A549 (cell line): ENCODE data around the gene HCLS1. TPM values are rescaled to one million over a fixed set of nuclear protein-coding genes. Genes with fewer than 3 reads are reported as not detected.
"Not testable (repeated sequence)": the region's sequence is repeated elsewhere in the genome, so short reads cannot be mapped to it uniquely, and the experiment has no call there.

Source experiments
- ATAC-seq, 2 experiments: fragments of 200-7000 bp in 1 of 2; fragments of >200 bp in 1 of 2; cut with Nextera tagmentation in 1 of 2; cut with Tn5 transposase in 1 of 2; 3 replicates each; pipeline versions ENCODE4 v1.8.0 to v1.9.1; 2018 to 2020; ENCODE audit warnings: mild to moderate bottlenecking in 1 of 2, moderate library complexity in 1 of 2
- CTCF ChIA-PET: fragments of 300-600 bp; sonication (Branson Sonifier 250); formaldehyde crosslinking; extraction: SDS; loops from one replicate; lab custom pipeline; 2021; ENCODE audit warnings: antibody characterized with exemption, inconsistent platforms; lab: Yijun Ruan, JAX
- POLR2A ChIA-PET: fragments of 350-600 bp; formaldehyde crosslinking; extraction: SDS; loops from one replicate; lab custom pipeline; 2021; ENCODE audit warnings: antibody characterized with exemption, inconsistent platforms; lab: Yijun Ruan, JAX
- DNase-seq, 2 experiments: peaks; one replicate each; pipeline versions ENCODE4 v3.0.0 to v3.0.0-alpha.2; 2011 to 2016; ENCODE audit warnings: low read depth in 1 of 2, low spot score in 1 of 2
- FAIRE-seq: peaks from 2 replicates; lab custom pipeline; 2011; peaks lifted over from hg19 to GRCh38; lab: Jason Lieb, UNC
- H3K27ac ChIP-seq, 2 experiments: fragments of >200 bp; sonication (Bioruptor Twin); formaldehyde crosslinking; 3 replicates each; pipeline ENCODE4 v1.5.1; 2016 to 2017
- H3K4me1 ChIP-seq: fragments of >200 bp; sonication (Bioruptor Twin); formaldehyde crosslinking; 3 replicates; pipeline ENCODE4 v1.6.1; 2016
- H3K4me2 ChIP-seq: fragments of >200 bp; sonication (Bioruptor Twin); formaldehyde crosslinking; 3 replicates; pipeline ENCODE4 v1.6.1; 2016
- H3K4me3 ChIP-seq: fragments of >200 bp; sonication (Bioruptor Twin); formaldehyde crosslinking; 3 replicates; pipeline ENCODE4 v1.5.1; 2016
- H3K9me3 ChIP-seq: fragments of >200 bp; sonication (Bioruptor Twin); formaldehyde crosslinking; 3 replicates; pipeline ENCODE4 v1.6.1; 2016
- ATOH8 ChIP-seq: fragments of 250-450 bp; sonication (Bioruptor Pico); IDR thresholded peaks from 2 replicates; pipeline ENCODE4 v1.5.0; 2020; ENCODE audit warnings: low read depth, mild to moderate bottlenecking, moderate library complexity
- CBX8 ChIP-seq: fragments of 200-600 bp; sonication (generic); IDR thresholded peaks from 2 replicates; pipeline ENCODE4 v1.6.1; 2016
- CEBPB ChIP-seq, 2 experiments: fragments of >200 bp in 1 of 2; sonication (Bioruptor Twin) in 1 of 2; formaldehyde crosslinking in 1 of 2; IDR thresholded peaks; 2 replicates each; pipeline ENCODE4 v1.6.1; 2012 to 2016
- CHD4 ChIP-seq: fragments of 200-600 bp; sonication (generic); IDR thresholded peaks from 2 replicates; pipeline ENCODE4 v1.6.1; 2016; ENCODE audit warnings: antibody characterized with exemption, mild to moderate bottlenecking, borderline replicate concordance
- CTCF ChIP-seq: fragments of >200 bp; sonication (Bioruptor Twin); formaldehyde crosslinking; IDR thresholded peaks from 3 replicates; pipeline ENCODE4 v1.5.1; 2016
- EHMT2 ChIP-seq: fragments of 200-600 bp; sonication (generic); IDR thresholded peaks from 2 replicates; pipeline ENCODE4 v1.6.1; 2016; ENCODE audit warnings: antibody characterized with exemption, low read depth, mild to moderate bottlenecking, moderate library complexity
- ELK1 ChIP-seq: fragments of 150-350 bp; IDR thresholded peaks from 2 replicates; pipeline ENCODE4 v1.6.1; 2014; ENCODE audit warnings: low read depth, mild to moderate bottlenecking, low read length
- EP300 ChIP-seq, 2 experiments: fragments of >200 bp; sonication (Bioruptor Twin); formaldehyde crosslinking; IDR thresholded peaks; 2 replicates in 1 of 2; 3 replicates in 1 of 2; pipeline ENCODE4 v1.6.1; 2016 to 2017
- GATA3 ChIP-seq: IDR thresholded peaks from 2 replicates; pipeline ENCODE4 v1.6.1; 2012; ENCODE audit warnings: borderline replicate concordance
- HEYL ChIP-seq: fragments of 250-450 bp; sonication (Bioruptor Pico); IDR thresholded peaks from 2 replicates; pipeline ENCODE4 v1.8.0; 2021; ENCODE audit warnings: mild to moderate bottlenecking, moderate library complexity
- HOXB13 ChIP-seq: fragments of 250-450 bp; sonication (Bioruptor Pico); IDR thresholded peaks from 2 replicates; pipeline ENCODE4 v1.5.0; 2020; ENCODE audit warnings: low read depth, mild to moderate bottlenecking, moderate library complexity
- JUNB ChIP-seq: fragments of >200 bp; sonication (Bioruptor Twin); formaldehyde crosslinking; IDR thresholded peaks from 2 replicates; pipeline ENCODE4 v1.6.1; 2016
- KDM1A ChIP-seq: fragments of 200-600 bp; sonication (generic); IDR thresholded peaks from 2 replicates; pipeline ENCODE4 v1.6.1; 2016; ENCODE audit warnings: low read depth, mild to moderate bottlenecking
- MAX ChIP-seq: IDR thresholded peaks from 2 replicates; pipeline ENCODE4 v1.6.1; 2012
- MAZ ChIP-seq: fragments of 150-350 bp; IDR thresholded peaks from 2 replicates; pipeline ENCODE4 v1.6.1; 2014; ENCODE audit warnings: antibody characterized with exemption, low read depth, low read length, borderline replicate concordance
- MYC ChIP-seq: IDR thresholded peaks from 2 replicates; pipeline ENCODE4 v1.6.1; 2012; ENCODE audit warnings: mild to moderate bottlenecking, inconsistent platforms, low read length, improper control_type of control experiment, borderline replicate concordance
- NFE2L2 ChIP-seq: fragments of 150-350 bp; conservative IDR thresholded peaks from 2 replicates; pipeline ENCODE4 v1.6.1; 2014; ENCODE audit warnings: low read length
- NR3C1 ChIP-seq: fragments of >200 bp; sonication (Bioruptor Twin); formaldehyde crosslinking; IDR thresholded peaks from 3 replicates; pipeline ENCODE4 v1.6.1; 2017
- PHF8 ChIP-seq: fragments of 200-600 bp; sonication (generic); IDR thresholded peaks from 2 replicates; pipeline ENCODE4 v1.6.1; 2016; ENCODE audit warnings: low read depth, mild to moderate bottlenecking, antibody characterized with exemption, moderate library complexity, borderline replicate concordance
- RAD21 ChIP-seq, 2 experiments: fragments of >200 bp in 1 of 2; sonication (Bioruptor Twin) in 1 of 2; formaldehyde crosslinking in 1 of 2; IDR thresholded peaks in 1 of 2; conservative IDR thresholded peaks in 1 of 2; 2 replicates in 1 of 2; 3 replicates in 1 of 2; pipeline ENCODE4 v1.6.1; 2012 to 2018; ENCODE audit warnings: inconsistent platforms in 1 of 2
- RARB ChIP-seq: fragments of 250-450 bp; sonication (Bioruptor Pico); IDR thresholded peaks from 2 replicates; pipeline ENCODE4 v1.8.0; 2021; ENCODE audit warnings: mild to moderate bottlenecking, moderate library complexity
- RCOR1 ChIP-seq: fragments of 150-350 bp; IDR thresholded peaks from 2 replicates; pipeline ENCODE4 v1.6.1; 2014; ENCODE audit warnings: antibody characterized with exemption, low read length, low read depth
- RNF2 ChIP-seq: fragments of 200-600 bp; sonication (generic); IDR thresholded peaks from 2 replicates; pipeline ENCODE4 v1.6.1; 2016; ENCODE audit warnings: low read depth, mild to moderate bottlenecking, antibody characterized with exemption, moderate library complexity, borderline replicate concordance
- TFCP2L1 ChIP-seq: fragments of 250-450 bp; sonication (Bioruptor Pico); IDR thresholded peaks from 2 replicates; pipeline ENCODE4 v1.5.0; 2021; ENCODE audit warnings: mild to moderate bottlenecking
- ZC3H11A ChIP-seq: fragments of 450-650 bp; IDR thresholded peaks from 2 replicates; pipeline ENCODE4 v1.6.1; 2014; ENCODE audit warnings: antibody characterized with exemption, mild to moderate bottlenecking
- WGBS: methylation state at CpG from one replicate; pipeline ENCODE4 v1.1.6; 2017; ENCODE audit errors: missing lambda C conversion rate; 5-methylcytosine and 5-hydroxymethylcytosine counted together
- polyA plus RNA-seq, 4 experiments: library from polyadenylated mRNA; depleted of rRNA in 3 of 4; stranded (reverse); fragments of >200 nt; fragmentation: RNase III in 1 of 4; extraction: RNeasy Plus Mini Kit Qiagen cat#74134 plus additional on column Dnase treatment in 1 of 4; gene quantifications; 2 replicates in 3 of 4; 3 replicates in 1 of 4; pipeline ENCODE4 v1.2.3, GENCODE V29; 2011 to 2017
- TF ChIP-seq, protein P1 (sequence below): IDR thresholded peaks from 2 replicates; pipeline ENCODE4 v1.6.1; 2012
- TF ChIP-seq, protein P2 (sequence below): fragments of >200 bp; sonication (Bioruptor Twin); formaldehyde crosslinking; IDR thresholded peaks from 2 replicates; pipeline ENCODE4 v1.6.1; 2016

HCLS1 gene
- polyA plus RNA-seq, 2 of the 4 experiments (the other 2 are of a cell fraction): 0.12 to 0.14 TPM

DNA sequence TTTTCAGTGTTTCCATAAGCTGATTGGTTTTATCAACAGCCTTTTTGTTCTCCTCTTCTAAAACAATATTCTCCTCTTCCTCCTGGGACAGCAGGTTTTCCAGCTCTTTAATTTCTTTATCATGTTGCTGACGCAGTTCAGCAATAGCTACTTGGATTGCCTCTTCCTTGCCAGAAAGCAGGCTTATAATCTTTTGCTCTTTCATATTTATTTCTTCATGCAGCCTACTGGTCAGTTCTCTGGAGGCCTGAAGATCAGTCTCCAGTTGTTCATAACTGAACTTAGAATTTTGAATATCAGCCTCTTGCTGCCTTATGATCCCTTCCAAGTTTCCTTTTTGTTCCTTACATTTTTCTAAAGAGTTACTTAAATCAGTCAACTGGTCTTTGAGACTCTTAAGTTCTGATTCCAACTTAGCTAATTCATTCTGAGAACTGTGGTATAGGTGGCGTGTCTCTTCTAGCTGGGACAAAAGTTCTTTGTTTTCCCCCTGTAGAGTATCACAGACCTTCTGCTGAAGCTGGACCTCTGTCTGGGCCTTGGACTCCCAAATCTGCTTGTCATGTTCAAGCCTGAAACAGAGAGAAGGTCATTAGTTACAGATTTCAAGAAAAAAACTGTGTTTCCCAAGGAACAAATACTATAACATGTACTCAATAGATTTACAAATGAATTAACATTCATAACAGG lies 31.5 kb upstream of the HCLS1 start:
- POLR2A ChIA-PET: no interaction called here
- CTCF ChIA-PET: no interaction called here
- H3K4me2 ChIP-seq: no peak overlapping the region
- DNase-seq: no peak
- TF ChIP-seq MYC (no peak), CHD4 (no peak), MAX (no peak), TFCP2L1 (CRISPR knock-in tag) (no peak), RNF2 (no peak), RAD21 (conservative IDR thresholded peaks at IDR 0.05 in 1 of 2, IDR thresholded peaks at IDR 0.05 in 1 of 2) (no peak), GATA3 (no peak), JUNB (no peak), ELK1 (no peak), RARB (CRISPR knock-in tag) (no peak), HEYL (no peak), CEBPB (IDR thresholded peaks at IDR 0.05) (no peak), NFE2L2 (no peak), NR3C1 (no peak)
- TF ChIP-seq, protein P1, sequence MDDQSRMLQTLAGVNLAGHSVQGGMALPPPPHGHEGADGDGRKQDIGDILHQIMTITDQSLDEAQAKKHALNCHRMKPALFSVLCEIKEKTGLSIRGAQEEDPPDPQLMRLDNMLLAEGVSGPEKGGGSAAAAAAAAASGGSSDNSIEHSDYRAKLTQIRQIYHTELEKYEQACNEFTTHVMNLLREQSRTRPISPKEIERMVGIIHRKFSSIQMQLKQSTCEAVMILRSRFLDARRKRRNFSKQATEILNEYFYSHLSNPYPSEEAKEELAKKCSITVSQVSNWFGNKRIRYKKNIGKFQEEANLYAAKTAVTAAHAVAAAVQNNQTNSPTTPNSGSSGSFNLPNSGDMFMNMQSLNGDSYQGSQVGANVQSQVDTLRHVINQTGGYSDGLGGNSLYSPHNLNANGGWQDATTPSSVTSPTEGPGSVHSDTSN: no peak
- TF ChIP-seq, all 56 proteins: peak for 0
- Histone ChIP-seq H3K9me3 (no peaks in the 10 kb centered on the region), H3K4me1 (no peaks in the 10 kb centered on the region), H3K4me3 (no peak overlapping the region), H3K27ac (no peak overlapping the region)
- WGBS: 90% methylated on average over 2 of the region's 2 CpGs
- FAIRE-seq (no peak), ATAC-seq (no peak)

DNA sequence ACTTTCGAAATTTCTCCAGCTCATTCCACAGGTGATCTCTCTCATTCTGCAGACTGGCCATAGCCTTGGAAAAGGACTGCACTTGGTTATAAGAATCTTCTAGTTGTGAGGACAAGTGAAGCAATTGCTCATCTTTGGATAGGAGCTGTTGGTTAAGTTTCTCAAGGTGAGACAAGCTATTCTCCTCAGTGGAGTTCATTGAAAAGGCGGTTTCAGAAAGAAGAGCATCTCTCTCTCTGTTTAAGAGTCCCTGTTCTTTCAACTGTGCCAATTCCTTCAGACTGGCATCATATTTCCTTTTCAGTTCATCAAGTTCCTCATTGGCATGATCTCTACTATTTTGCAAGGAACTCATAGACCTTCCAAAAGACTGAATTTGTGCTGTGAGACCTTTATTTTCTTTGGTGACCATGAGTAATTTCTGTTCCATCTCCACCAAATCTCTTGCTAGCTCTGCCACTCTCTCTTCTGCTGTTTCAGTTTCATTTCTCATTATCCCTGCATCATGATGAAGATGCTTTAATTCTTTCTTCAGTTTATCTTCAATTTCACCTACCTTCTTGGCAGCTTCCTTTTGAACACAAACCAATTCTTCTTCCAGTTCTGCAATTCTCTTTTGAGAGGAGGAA lies 30.2 kb upstream of the HCLS1 start:
- H3K27ac ChIP-seq: no peak overlapping the region
- WGBS: 94% methylated on average over 2 of the region's 2 CpGs
- CTCF ChIA-PET: interaction anchor here (0.9 kb wide), 1 partner anchor 410 kb away, joined by 3 read pairs; no protein-coding TSS in a partner anchor
- no peaks in the 10 kb centered on the region for H3K4me1 ChIP-seq
- no peak for ATAC-seq
- no peak for DNase-seq
- no peak overlapping the region for H3K4me3 ChIP-seq
- POLR2A ChIA-PET: no interaction called here
- no peaks in the 10 kb centered on the region for H3K9me3 ChIP-seq
- FAIRE-seq: no peak
- no peak overlapping the region for H3K4me2 ChIP-seq
- TF ChIP-seq, protein P1: no peak
- TF ChIP-seq KDM1A (no peak), ATOH8 (no peak), EP300 (IDR thresholded peaks at IDR 0.05) (no peak), ZC3H11A (no peak), RCOR1 (no peak), EHMT2 (no peak), MAZ (no peak), PHF8 (no peak), CTCF (no peak), HOXB13 (CRISPR knock-in tag) (no peak), MAX (no peak), CBX8 (no peak)
- TF ChIP-seq, protein P2, sequence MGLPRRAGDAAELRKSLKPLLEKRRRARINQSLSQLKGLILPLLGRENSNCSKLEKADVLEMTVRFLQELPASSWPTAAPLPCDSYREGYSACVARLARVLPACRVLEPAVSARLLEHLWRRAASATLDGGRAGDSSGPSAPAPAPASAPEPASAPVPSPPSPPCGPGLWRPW: no peak

- H3K4me3 ChIP-seq, FAIRE-seq: not testable (repeated sequence)
Observed at GRCh38 chr3:121688747-121689146, 28.0 kb upstream of the HCLS1 start.

More at GRCh38 chr3:121688747-121689146, 28.0 kb upstream of the HCLS1 start:
- WGBS: 94% methylated on average over 10 of the region's 31 CpGs
- H3K4me1 ChIP-seq, H3K4me2 ChIP-seq, H3K27ac ChIP-seq, POLR2A ChIA-PET, ATAC-seq, DNase-seq: not testable (repeated sequence)
- peaks cover 10% of the 10 kb centered on the region; the same call in 1 of the 3 replicates for H3K9me3 ChIP-seq
- CTCF ChIA-PET: interaction anchor here (0.6 kb wide), 1 partner anchor 10 kb away, joined by 3 read pairs; no protein-coding TSS in a partner anchor
